Uterus (tissue), 2 donors: ENCODE results near the gene SNU13.
"Not testable (repeated sequence)": the region's sequence is repeated elsewhere in the genome, so short reads cannot be mapped to it uniquely, and the experiment has no call there.

Source experiments
- CTCF ChIP-seq, 4 experiments: fragments of 200-600 bp in 2 of 4; fragments of 450-650 bp in 2 of 4; sonication (generic) in 2 of 4; IDR thresholded peaks; one replicate each; pipeline ENCODE4 v1.5.1; 2016 to 2019; ENCODE audit warnings: antibody characterized with exemption in 4 of 4, mild to moderate bottlenecking in 2 of 4, moderate library complexity in 1 of 4
- POLR2A ChIP-seq, 2 donors: fragments of 450-650 bp; IDR thresholded peaks; one replicate each; pipeline ENCODE4 v1.6.1; 2016; ENCODE audit warnings: antibody characterized with exemption in 2 of 2, mild to moderate bottlenecking in 1 of 2, moderate library complexity in 1 of 2

DNA sequence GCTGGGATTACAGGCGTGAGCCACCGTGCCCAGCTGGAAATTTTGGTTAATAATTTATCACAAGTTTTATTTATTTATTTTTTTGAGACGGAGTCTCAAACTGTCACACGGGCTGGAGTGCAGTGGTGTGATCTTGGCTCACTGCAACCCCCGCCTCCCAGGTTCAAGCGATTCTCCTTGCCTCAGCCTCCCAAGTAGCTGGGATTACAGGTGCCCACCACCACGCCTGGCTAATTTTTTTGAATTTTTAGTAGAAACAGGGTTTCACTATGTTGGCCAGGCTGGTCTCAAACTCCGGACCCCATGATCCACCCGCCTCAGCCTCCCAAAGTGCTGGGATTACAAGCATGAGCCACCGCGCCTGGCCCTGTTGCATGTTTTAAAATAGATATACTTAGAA is 1.8 kb downstream of the SNU13 start:
- TF ChIP-seq POLR2A, CTCF (IDR thresholded peaks at IDR 0.05): not testable (repeated sequence)
